Measurements from ENCODE around the gene DHRSX.
A peak's percentile ranks its signal among the peaks of the same experiment; 100 is the strongest.

Gene DHRSX

DNA sequence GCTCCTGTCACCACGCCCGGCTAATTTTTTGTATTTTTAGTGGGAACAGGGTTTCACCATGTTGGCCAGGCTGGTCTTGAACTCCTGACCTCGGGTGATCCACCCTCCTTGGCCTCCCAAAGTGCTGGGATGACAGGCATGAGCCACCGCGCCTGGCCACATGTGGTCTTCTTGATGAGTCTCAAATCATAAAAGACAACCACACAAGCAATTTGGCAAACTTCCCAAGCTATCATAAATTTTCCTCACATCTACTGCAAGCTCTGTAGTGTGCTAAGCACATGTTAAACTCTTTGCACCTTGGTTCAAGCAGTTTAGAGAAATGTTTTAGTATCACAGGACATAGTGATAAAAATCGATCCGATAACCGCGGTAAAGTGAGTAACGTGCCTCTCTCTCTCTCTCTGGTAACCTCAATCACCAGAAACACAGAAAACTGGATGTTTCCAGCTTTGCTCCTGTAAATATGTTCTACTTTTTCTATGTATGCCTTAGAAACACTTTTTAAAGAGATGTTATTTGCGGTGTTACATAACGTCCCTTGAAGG, 256.8 kb downstream of the DHRSX start (continued):
- TF ChIP-seq ZSCAN18 (tag by site-specific recombination; IDR thresholded peaks at IDR 0.05) (no peak), ZSCAN16 (tag by site-specific recombination; IDR thresholded peaks at IDR 0.05) (no peak), ZNF585B (tag by site-specific recombination; IDR thresholded peaks at IDR 0.05) (no peak), ZNF48 (tag by site-specific recombination; IDR thresholded peaks at IDR 0.05) (no peak), SCRT1 (tag by site-specific recombination; IDR thresholded peaks at IDR 0.05; ENCODE audit: borderline replicate concordance) (no peak), ZNF391 (tag by site-specific recombination; IDR thresholded peaks at IDR 0.05; ENCODE audit: borderline replicate concordance, low read depth) (no peak), ZNF600 (tag by site-specific recombination; IDR thresholded peaks at IDR 0.05) (no peak), SP3 (tag by site-specific recombination; IDR thresholded peaks at IDR 0.05) (no peak), ZNF138 (tag by site-specific recombination; IDR thresholded peaks at IDR 0.05; ENCODE audit: borderline replicate concordance) (no peak), ZNF433 (tag by site-specific recombination; IDR thresholded peaks at IDR 0.05; ENCODE audit: low read depth) (no peak), PATZ1 (tag by site-specific recombination; IDR thresholded peaks at IDR 0.05) (no peak), ZBTB1 (tag by site-specific recombination; IDR thresholded peaks at IDR 0.05) (no peak), ZNF280C (tag by site-specific recombination; IDR thresholded peaks at IDR 0.05) (no peak), SP7 (tag by site-specific recombination; IDR thresholded peaks at IDR 0.05) (no peak), ZNF211 (tag by site-specific recombination; IDR thresholded peaks at IDR 0.05; ENCODE audit: low read depth) (no peak), ZNF19 (tag by site-specific recombination; IDR thresholded peaks at IDR 0.05; ENCODE audit: low read depth) (no peak), ZNF549 (tag by site-specific recombination; IDR thresholded peaks at IDR 0.05) (no peak), ZNF624 (tag by site-specific recombination; IDR thresholded peaks at IDR 0.05) (no peak), ZNF792 (tag by site-specific recombination; IDR thresholded peaks at IDR 0.05) (no peak), ZNF239 (tag by site-specific recombination; IDR thresholded peaks at IDR 0.05) (no peak), ZNF18 (tag by site-specific recombination; IDR thresholded peaks at IDR 0.05) (peak; percentile 78), ZNF664 (tag by site-specific recombination; IDR thresholded peaks at IDR 0.05) (no peak), ATF2 (tag by site-specific recombination; IDR thresholded peaks at IDR 0.05; ENCODE audit: low read depth) (no peak), ZIC2 (tag by site-specific recombination; IDR thresholded peaks at IDR 0.05) (peak; percentile 77), ZBTB17 (tag by site-specific recombination; IDR thresholded peaks at IDR 0.05) (0 out of 2 replicates have a peak, but pooled peaks have one; percentile 11)
- TF ChIP-seq, protein P1, sequence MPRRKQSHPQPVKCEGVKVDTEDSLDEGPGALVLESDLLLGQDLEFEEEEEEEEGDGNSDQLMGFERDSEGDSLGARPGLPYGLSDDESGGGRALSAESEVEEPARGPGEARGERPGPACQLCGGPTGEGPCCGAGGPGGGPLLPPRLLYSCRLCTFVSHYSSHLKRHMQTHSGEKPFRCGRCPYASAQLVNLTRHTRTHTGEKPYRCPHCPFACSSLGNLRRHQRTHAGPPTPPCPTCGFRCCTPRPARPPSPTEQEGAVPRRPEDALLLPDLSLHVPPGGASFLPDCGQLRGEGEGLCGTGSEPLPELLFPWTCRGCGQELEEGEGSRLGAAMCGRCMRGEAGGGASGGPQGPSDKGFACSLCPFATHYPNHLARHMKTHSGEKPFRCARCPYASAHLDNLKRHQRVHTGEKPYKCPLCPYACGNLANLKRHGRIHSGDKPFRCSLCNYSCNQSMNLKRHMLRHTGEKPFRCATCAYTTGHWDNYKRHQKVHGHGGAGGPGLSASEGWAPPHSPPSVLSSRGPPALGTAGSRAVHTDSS (tag by site-specific recombination; IDR thresholded peaks at IDR 0.05) = no peak
- TF ChIP-seq, protein P2, sequence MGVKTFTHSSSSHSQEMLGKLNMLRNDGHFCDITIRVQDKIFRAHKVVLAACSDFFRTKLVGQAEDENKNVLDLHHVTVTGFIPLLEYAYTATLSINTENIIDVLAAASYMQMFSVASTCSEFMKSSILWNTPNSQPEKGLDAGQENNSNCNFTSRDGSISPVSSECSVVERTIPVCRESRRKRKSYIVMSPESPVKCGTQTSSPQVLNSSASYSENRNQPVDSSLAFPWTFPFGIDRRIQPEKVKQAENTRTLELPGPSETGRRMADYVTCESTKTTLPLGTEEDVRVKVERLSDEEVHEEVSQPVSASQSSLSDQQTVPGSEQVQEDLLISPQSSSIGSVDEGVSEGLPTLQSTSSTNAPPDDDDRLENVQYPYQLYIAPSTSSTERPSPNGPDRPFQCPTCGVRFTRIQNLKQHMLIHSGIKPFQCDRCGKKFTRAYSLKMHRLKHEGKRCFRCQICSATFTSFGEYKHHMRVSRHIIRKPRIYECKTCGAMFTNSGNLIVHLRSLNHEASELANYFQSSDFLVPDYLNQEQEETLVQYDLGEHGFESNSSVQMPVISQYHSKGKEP (tag by site-specific recombination; IDR thresholded peaks at IDR 0.05) = peak; percentile 60; the same call in 1 of the 2 replicates
- TF ChIP-seq, protein P3, sequence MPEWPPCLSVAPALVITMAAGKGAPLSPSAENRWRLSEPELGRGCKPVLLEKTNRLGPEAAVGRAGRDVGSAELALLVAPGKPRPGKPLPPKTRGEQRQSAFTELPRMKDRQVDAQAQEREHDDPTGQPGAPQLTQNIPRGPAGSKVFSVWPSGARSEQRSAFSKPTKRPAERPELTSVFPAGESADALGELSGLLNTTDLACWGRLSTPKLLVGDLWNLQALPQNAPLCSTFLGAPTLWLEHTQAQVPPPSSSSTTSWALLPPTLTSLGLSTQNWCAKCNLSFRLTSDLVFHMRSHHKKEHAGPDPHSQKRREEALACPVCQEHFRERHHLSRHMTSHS (tag by site-specific recombination; IDR thresholded peaks at IDR 0.05) = no peak

Measured in HEK293 (cell line).